ENCODE data around the gene MARK3. TPM values are rescaled to one million over a fixed set of nuclear protein-coding genes. Genes with fewer than 3 reads are reported as not detected.

MARK3 gene
- total RNA-seq, 1 donor from 2014 or later: 137 TPM

- no peak for ATAC-seq (ENCODE audit: poor library complexity)
- intact Hi-C loops (cut with DNase I): no loop called here
- no peak for DNase-seq
Observed at GRCh38 chr14:103360548-103360947, 24.7 kb upstream of the MARK3 start.

- intact Hi-C loops (cut with DNase I): no loop called here
- ATAC-seq (ENCODE audit: poor library complexity) (no peak), DNase-seq (no peak)
Observed at GRCh38 chr14:103361867-103362266, 23.3 kb upstream of the MARK3 start.

DNA sequence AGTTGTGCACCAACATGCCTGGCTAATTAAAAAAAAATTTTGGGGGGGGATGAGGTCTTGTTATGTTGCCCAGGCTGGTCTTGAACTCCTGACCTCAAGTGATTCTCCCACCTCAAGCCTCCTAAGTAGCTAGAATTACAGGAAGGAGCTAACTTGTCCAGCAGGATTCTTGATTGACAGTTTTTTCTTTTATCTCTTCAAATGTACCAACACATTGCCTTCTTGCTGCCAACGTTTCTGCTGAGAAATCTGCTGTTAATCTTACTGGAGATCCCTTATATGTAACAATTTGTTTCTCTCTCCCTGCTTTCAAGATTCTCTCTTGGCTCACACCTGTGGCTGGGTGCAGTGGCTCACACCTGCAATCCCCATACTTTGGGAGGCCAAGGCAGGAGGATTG, 22.4 kb upstream of the MARK3 start:
- intact Hi-C loops (cut with DNase I): no loop called here
- no peak for ATAC-seq (ENCODE audit: poor library complexity)
- DNase-seq: no peak

GRCh38 chr14:103366741-103367140, 18.5 kb upstream of the MARK3 start:
- no peak for ATAC-seq (ENCODE audit: poor library complexity)
- intact Hi-C loops (cut with DNase I): no loop called here
- DNase-seq: no peak

DNA sequence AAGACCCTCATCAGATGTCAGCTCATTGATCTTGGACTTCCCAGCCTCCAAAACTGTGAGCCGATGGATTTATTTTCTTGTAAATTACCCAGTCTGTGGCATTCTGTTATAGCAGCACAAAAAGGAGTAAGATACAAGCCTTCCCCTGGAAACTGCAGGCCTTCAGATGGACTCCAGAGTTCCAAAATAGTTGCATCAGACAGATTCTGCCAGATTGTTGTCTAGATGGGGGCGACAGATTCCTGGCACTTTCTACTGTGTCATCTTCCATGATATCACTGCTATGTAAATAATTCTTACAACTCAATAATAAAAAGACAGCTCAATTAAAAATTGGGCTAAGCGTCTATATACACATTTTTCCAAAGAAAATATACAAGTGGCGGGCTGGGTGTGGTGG, 17.2 kb upstream of the MARK3 start:
- ATAC-seq (ENCODE audit: poor library complexity): no peak
- intact Hi-C loops (cut with DNase I): no loop called here
- DNase-seq: no peak

- DNase-seq (no peak), ATAC-seq (ENCODE audit: poor library complexity) (no peak)
- intact Hi-C loops (cut with DNase I): no loop called here
Observed at GRCh38 chr14:103370087-103370486, 15.1 kb upstream of the MARK3 start.

DNA sequence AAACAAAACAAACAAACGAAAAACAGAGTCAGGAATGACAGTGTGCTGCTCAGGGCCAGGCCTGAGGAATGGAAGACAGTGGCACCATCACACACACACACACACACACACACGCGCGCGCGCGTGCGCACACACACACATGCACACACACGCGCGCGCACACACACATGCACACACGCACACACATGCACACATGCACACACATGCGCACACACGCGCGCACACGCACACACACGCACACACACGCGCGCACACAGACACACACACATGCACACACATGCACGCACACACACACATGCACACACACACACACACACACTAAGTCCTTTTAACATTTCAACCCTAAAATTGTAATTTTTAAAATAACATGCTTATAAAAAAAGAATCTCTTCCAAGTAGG, 13.2 kb upstream of the MARK3 start:
- intact Hi-C loops (cut with DNase I): no loop called here
- ATAC-seq (ENCODE audit: poor library complexity) (no peak), DNase-seq (no peak)

- no peak for DNase-seq
- no peak for ATAC-seq (ENCODE audit: poor library complexity)
- intact Hi-C loops (cut with DNase I): no loop called here
Observed at GRCh38 chr14:103372552-103373304, 12.5 kb upstream of the MARK3 start.

DNA sequence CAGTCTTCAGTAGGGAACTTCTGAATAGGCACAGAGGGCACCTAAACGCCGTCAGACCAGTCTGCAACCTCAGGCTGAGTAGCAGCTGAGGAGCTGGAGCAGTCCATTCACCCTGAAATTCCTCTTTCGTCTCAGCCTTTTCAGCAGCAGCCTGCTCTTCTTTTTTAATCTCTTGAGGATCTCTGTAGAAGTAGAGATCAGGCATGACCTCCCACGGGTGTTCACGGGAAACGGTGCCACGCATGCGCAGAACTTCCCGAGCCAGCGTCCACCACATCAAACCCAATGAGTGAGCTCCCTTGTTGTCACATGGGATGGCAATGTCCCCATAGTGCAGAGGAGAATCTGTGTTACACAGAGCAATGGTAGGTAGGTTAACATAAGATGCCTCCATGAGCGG, 11.1 kb upstream of the MARK3 start:
- ATAC-seq (ENCODE audit: poor library complexity): no peak
- intact Hi-C loops (cut with DNase I): no loop called here
- no peak for DNase-seq

GRCh38 chr14:103377522-103378037, 7.6 kb upstream of the MARK3 start:
- DNase-seq (no peak), ATAC-seq (ENCODE audit: poor library complexity) (no peak)
- intact Hi-C loops (cut with DNase I): no loop called here

DNA sequence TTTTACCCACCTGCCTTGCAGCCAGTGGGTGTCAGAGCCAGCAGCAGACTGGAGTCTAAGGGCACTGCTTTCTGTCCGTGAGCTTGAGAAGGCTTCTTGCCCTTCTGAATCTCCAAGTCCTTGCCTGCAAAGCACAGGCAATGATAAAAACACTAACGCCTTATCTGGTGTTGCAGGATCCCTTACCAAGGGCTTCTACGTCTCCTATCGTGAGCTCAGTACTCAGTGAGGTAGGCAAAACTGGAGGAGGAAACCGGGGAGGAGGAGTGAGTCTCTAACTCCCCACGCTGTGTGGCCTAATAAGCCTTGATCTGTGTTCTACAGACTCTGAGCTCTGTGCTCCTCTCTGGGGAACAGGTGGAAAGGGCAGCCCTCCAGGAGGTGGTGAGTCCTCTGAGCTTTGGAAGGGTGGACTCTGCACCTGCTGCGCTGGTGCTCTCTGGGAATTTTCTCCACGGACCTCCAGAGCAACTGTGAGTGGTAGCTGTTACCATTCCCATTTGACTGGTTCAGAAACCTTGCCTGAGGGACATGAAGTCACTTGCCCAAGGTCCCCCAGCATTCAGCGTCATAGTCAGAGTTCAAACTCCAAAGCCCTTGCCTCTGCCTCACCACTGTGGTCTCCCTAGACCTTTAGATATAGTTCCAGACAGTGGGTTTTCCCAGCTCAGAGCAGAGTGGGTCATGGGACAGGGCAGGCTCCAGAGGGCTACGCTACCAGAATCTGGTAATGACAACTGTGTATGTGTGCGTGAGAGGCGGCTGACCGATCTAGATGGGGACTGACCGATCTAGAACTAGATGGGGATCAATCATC, 7.0 kb upstream of the MARK3 start:
- ATAC-seq (ENCODE audit: poor library complexity): no peak
- intact Hi-C loops (cut with DNase I): no loop called here
- DNase-seq: no peak

DNA sequence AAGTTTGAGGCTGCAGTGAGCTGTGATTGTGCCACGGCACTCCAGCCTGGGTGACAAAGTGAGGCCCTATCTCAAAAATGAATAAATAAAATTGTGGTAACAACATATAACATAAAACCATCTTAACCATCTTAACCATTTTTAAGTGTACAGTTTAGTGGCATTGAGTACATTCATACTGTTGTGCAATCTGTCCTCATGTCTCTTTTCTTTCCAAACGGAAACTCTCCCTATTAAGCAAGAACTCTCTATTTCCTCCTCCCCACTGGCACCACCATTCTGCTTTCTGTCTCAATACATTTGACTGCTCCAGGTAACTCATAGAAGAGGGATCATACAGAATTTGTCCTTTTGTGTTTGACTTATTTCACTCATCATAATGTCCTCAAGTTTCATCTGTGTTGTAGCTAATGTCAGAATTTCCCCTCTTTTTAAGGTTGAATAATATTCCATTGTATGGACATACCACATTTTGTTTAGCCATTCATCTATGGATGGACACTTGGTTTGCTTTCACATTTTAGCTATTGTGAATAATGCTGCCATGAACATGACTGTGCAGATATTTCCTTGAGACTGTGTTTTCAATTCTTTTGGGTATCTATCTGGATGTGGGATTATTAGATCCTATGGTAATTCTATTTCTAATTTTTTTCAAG, 4.4 kb upstream of the MARK3 start:
- intact Hi-C loops (cut with DNase I): no loop called here
- ATAC-seq (ENCODE audit: poor library complexity) (no peak), DNase-seq (no peak)

GRCh38 chr14:103382376-103382775, 2.8 kb upstream of the MARK3 start:
- ATAC-seq (ENCODE audit: poor library complexity) (no peak), DNase-seq (no peak)
- intact Hi-C loops (cut with DNase I): no loop called here

DNA sequence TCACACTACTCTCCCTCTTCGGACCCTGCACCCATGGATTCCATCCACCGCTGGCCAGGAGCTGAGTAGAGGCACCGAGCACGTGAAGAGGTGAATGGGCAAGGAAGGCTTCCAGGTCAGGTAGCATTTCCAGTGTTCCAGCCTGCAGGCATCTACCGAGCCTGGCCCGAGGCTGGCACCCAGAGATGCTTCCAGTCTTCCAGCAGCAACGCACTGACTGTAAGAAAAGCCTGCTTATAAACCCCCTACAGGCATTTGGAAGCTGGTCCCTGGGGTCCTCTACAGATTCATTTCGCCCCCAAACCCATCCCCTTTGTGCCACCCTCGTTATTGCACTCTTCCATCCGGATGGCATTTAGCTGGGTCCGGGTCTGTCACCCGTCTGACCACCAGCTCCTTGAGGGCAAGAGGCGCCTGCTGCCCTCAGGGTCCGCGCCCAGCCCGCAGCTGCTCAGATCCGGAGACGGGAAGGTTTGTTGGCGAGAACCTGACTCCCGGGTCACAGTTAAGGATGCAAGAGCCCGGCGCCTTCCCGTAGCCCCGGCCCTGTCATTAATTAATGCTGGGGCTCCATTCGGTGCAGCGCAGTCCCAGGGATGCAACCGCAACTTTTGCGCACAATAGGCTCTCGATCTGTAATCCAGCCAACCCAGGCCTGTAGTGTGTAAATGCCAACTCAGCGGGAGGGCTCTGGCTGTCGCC, 614 bp upstream of the MARK3 start:
- intact Hi-C loops (cut with DNase I): loop anchor here (5.0 kb wide), 1 partner anchor 47 kb away; no protein-coding TSS in a partner anchor
- no peak for DNase-seq
- ATAC-seq (ENCODE audit: poor library complexity): peak; percentile 25

DNA sequence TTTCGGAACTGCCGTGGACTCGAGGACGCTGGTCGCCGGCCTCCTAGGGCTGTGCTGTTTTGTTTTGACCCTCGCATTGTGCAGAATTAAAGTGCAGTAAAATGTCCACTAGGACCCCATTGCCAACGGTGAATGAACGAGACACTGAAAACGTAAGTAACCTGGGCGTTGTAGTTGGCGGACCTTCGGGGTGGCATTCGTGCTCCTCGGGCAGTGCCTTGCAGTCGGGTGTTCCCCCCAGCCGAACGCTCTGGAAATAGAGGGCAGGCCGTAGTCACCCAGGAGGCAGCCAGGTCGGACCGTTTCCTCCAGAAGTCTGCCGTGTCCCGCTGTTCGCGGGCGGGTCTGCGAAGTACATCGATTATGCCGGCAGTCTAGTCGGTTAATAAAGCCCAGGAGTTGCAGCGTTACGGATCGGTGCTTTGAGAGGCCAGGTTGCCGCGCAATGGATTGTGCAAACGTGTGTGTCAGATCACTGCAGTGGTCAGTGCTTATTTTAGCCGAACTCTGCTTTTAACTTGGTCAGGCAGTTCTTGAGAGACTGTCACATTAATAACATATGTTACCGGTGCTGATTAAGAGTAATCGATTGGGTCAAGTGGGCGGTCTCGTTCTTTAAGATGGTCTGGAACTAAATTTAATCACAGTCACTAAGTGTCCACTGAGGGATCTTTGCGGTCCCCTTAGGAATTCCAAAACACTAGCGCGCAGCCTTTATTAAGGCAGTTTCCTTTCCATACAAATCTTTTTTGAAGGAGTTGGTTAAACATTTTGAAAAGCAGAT, 906 bp downstream of the MARK3 start:
- DNase-seq: peak; percentile 50
- ATAC-seq (ENCODE audit: poor library complexity): peak; percentile 11
- intact Hi-C loops (cut with DNase I): loop anchor here (5.0 kb wide), 1 partner anchor 49 kb away; no protein-coding TSS in a partner anchor

DNA sequence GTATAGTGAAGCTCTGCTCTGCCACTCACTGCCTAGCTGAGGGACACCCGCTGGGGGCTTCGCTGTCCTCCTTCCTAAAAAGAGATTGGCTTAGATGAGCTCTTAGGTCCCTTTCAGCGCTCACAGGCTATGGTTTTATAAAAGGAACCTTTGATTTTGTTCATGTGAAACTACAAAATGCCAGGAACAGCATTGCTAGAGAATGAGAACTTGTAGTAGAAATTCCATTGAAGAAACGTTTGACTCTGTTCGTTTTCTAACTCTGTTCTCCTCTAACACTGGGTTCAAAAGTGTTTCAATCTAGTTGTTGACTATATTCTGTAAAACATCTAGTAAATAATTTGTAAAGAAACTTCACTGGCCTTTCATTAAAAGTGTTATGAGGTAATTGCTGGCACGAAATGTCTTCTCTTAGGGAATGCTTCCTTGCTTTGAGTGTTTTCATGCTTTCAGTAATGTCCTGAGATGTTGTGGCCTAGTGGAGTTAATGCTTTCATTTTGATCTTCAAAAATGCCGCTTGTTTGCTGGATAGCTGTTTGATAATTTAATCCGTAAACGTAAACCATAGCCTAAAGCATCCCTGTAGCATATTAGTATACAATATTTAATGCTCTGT, 1.6 kb downstream of the MARK3 start:
- DNase-seq (no peak), ATAC-seq (ENCODE audit: poor library complexity) (no peak)
- intact Hi-C loops (cut with DNase I): loop anchor here (5.0 kb wide), 1 partner anchor 50 kb away; no protein-coding TSS in a partner anchor

DNA sequence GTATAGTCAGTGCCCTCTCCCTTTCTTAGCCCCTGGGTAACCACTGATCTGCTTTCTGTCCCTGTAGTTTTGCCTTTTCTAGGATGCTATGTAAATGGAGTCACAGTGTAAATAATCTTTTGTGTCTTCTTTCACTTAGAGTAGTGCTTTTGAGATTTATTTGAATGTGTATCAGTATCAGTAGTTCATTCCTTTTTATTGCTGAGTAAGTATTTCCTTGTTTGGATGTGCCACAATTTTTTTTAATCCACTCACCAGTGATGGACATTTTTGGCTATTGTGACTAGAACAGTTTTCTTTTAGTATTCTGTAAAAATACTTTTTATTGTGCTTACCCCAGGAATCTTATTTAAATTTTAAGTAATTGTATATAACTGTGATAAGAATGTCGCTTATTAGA, 3.4 kb downstream of the MARK3 start:
- ATAC-seq (ENCODE audit: poor library complexity): no peak
- DNase-seq: no peak
- intact Hi-C loops (cut with DNase I): loop anchor here (5.0 kb wide), 1 partner anchor 51 kb away; no protein-coding TSS in a partner anchor

Measured in Right ventricle myocardium superior (tissue), 1 donor.